H1 (cell line): ENCODE results near the gene CYP2C19. TPM values are rescaled to one million over a fixed set of nuclear protein-coding genes. Genes with fewer than 3 reads are reported as not detected.

Experiments
- CTCF ChIA-PET: fragments of 300-600 bp; sonication (Branson Sonifier 250); formaldehyde crosslinking; loops from one replicate; lab custom pipeline; 2021; ENCODE audit not compliant: partially characterized antibody; lab: Charles Lee
- POLR2A ChIA-PET: fragments of 300-600 bp; sonication (Branson Sonifier 250); formaldehyde crosslinking; loops from one replicate; lab custom pipeline; 2021; ENCODE audit warnings: inconsistent platforms; ENCODE audit not compliant: partially characterized antibody; lab: Charles Lee
- DNase-seq, 2 experiments: peaks; one replicate each; pipeline versions ENCODE4 v3.0.0 to v3.0.0-alpha.2; 2010 to 2022; ENCODE audit warnings: low spot score in 2 of 2, low read depth in 1 of 2, mixed read lengths in 1 of 2
- FAIRE-seq: peaks from 2 replicates; lab custom pipeline; 2011; peaks lifted over from hg19 to GRCh38; lab: Jason Lieb, UNC
- H2AFZ ChIP-seq: 2 replicates; pipeline ENCODE4 v1.8.1; 2012; ENCODE audit warnings: low read length, inconsistent platforms
- H2AK5ac ChIP-seq: 2 replicates; pipeline ENCODE4 v1.6.1; 2013; ENCODE audit warnings: low read depth, low read length
- H2BK120ac ChIP-seq: replicated peaks from 2 replicates; pipeline ENCODE3; 2013; ENCODE audit warnings: low read depth, low read length, inconsistent platforms
- H2BK12ac ChIP-seq: 2 replicates; pipeline ENCODE4 v1.6.1; 2013; ENCODE audit warnings: low read depth, low read length
- H2BK15ac ChIP-seq: 2 replicates; pipeline ENCODE4 v1.6.1; 2013; ENCODE audit warnings: low read length
- H2BK20ac ChIP-seq: 2 replicates; pipeline ENCODE4 v1.6.1; 2013; ENCODE audit warnings: low read length
- H2BK5ac ChIP-seq: 2 replicates; pipeline ENCODE4 v1.6.1; 2013; ENCODE audit warnings: low read depth, low read length
- H3K14ac ChIP-seq: 2 replicates; pipeline ENCODE4 v1.6.1; 2013; ENCODE audit warnings: inconsistent platforms; ENCODE audit not compliant: insufficient read length
- H3K18ac ChIP-seq: 2 replicates; pipeline ENCODE4 v1.6.1; 2013; ENCODE audit warnings: low read length; ENCODE audit errors: extremely low read depth
- H3K23ac ChIP-seq: 2 replicates; pipeline ENCODE4 v1.6.1; 2013; ENCODE audit warnings: inconsistent platforms; ENCODE audit not compliant: insufficient read length
- H3K23me2 ChIP-seq: 2 replicates; pipeline ENCODE4 v1.6.1; 2013; ENCODE audit warnings: low read depth, low read length
- H3K27ac ChIP-seq: 2 replicates; pipeline ENCODE4 v1.6.1; 2011; ENCODE audit warnings: low read depth, low read length, inconsistent platforms
- H3K27me3 ChIP-seq, 4 experiments: replicated peaks in 1 of 4; 1 replicate in 1 of 4; 2 replicates in 3 of 4; pipeline versions ENCODE4 v1.6.1 to v1.8.1; 2011 to 2013; ENCODE audit warnings: low read length in 3 of 4, mild to moderate bottlenecking in 3 of 4, inconsistent platforms in 2 of 4, mixed read lengths in 2 of 4, moderate library complexity in 1 of 4; ENCODE audit not compliant: control insufficient read depth in 3 of 4, insufficient read depth in 3 of 4; ENCODE audit errors: extremely low read depth in 1 of 4
- H3K36me3 ChIP-seq, 4 experiments: 2 replicates each; pipeline versions ENCODE4 v1.6.1 to v1.8.1; 2011 to 2013; ENCODE audit warnings: mild to moderate bottlenecking in 4 of 4, low read length in 3 of 4, moderate library complexity in 2 of 4, control low read depth in 1 of 4, inconsistent platforms in 1 of 4; ENCODE audit not compliant: insufficient read depth in 4 of 4, control insufficient read depth in 2 of 4
- H3K4ac ChIP-seq: replicated peaks from 2 replicates; pipeline ENCODE3; 2013; ENCODE audit warnings: low read length, low read depth, mixed read lengths, inconsistent platforms; ENCODE audit not compliant: insufficient read length
- H3K4me1 ChIP-seq, 4 experiments: replicated peaks in 1 of 4; 1 replicate in 1 of 4; 2 replicates in 3 of 4; pipeline versions ENCODE4 v1.6.1 to v1.8.1; 2011 to 2013; ENCODE audit warnings: low read length in 3 of 4, inconsistent platforms in 2 of 4, mixed read lengths in 1 of 4; ENCODE audit not compliant: insufficient read depth in 4 of 4, control insufficient read depth in 3 of 4
- H3K4me2 ChIP-seq, 2 experiments: 2 replicates each; pipeline versions ENCODE4 v1.6.1 to v1.8.1; 2011 to 2013; ENCODE audit warnings: low read depth in 2 of 2, low read length in 2 of 2, control low read depth in 1 of 2, inconsistent platforms in 1 of 2, mild to moderate bottlenecking in 1 of 2; ENCODE audit not compliant: insufficient read depth in 1 of 2
- H3K4me3 ChIP-seq, 4 experiments: fragments of 200-600, 300-600 bp in 1 of 4; sonication (generic), shearing (Covaris generic), sonication (Bioruptor Twin) in 1 of 4; 2 replicates each; pipeline versions ENCODE4 v1.5.1 to v1.8.1; 2011 to 2016; ENCODE audit warnings: low read length in 4 of 4, low read depth in 3 of 4, control low read depth in 2 of 4, inconsistent platforms in 2 of 4, mild to moderate bottlenecking in 2 of 4, mixed read lengths in 1 of 4, moderate library complexity in 1 of 4; ENCODE audit not compliant: insufficient read depth in 2 of 4; ENCODE audit errors: extremely low read depth in 1 of 4
- H3K56ac ChIP-seq: replicated peaks from 2 replicates; pipeline ENCODE3; 2013; ENCODE audit warnings: low read depth, mild to moderate bottlenecking, mixed read lengths, low read length, inconsistent platforms; ENCODE audit not compliant: insufficient read length
- H3K79me1 ChIP-seq: 2 replicates; pipeline ENCODE4 v1.6.1; 2013; ENCODE audit warnings: low read depth, low read length, control low read depth
- H3K79me2 ChIP-seq, 2 experiments: 2 replicates each; pipeline versions ENCODE4 v1.6.1 to v1.8.1; 2012 to 2013; ENCODE audit warnings: low read length in 2 of 2, mild to moderate bottlenecking in 2 of 2, inconsistent platforms in 1 of 2; ENCODE audit not compliant: insufficient read depth in 2 of 2, control insufficient read depth in 1 of 2
- H3K9ac ChIP-seq, 4 experiments: replicated peaks in 1 of 4; 1 replicate in 1 of 4; 2 replicates in 3 of 4; pipeline versions ENCODE4 v1.6.1 to v1.8.1; 2011 to 2013; ENCODE audit warnings: low read depth in 3 of 4, low read length in 3 of 4, control low read depth in 2 of 4, mild to moderate bottlenecking in 2 of 4, moderate library complexity in 2 of 4, inconsistent platforms in 1 of 4; ENCODE audit errors: extremely low read depth in 1 of 4
- H3K9me3 ChIP-seq, 2 experiments: 2 replicates each; pipeline versions ENCODE4 v1.6.1 to v1.8.1; 2012 to 2013; ENCODE audit warnings: mild to moderate bottlenecking in 2 of 2, moderate library complexity in 2 of 2, control low read depth in 1 of 2, inconsistent platforms in 1 of 2, low read depth in 1 of 2, low read length in 1 of 2, mixed read lengths in 1 of 2; ENCODE audit not compliant: insufficient read depth in 2 of 2
- H4K20me1 ChIP-seq, 2 experiments: replicated peaks in 1 of 2; 2 replicates each; pipeline versions ENCODE3 to v1.8.1; 2011 to 2013; ENCODE audit warnings: inconsistent platforms in 2 of 2, low read length in 2 of 2, mild to moderate bottlenecking in 1 of 2; ENCODE audit not compliant: insufficient read depth in 2 of 2, control insufficient read depth in 1 of 2
- H4K5ac ChIP-seq: 2 replicates; pipeline ENCODE4 v1.6.1; 2013; ENCODE audit warnings: low read length, low read depth, mixed read lengths, inconsistent platforms; ENCODE audit not compliant: insufficient read length
- H4K8ac ChIP-seq: 2 replicates; pipeline ENCODE4 v1.8.0; 2013; ENCODE audit warnings: mild to moderate bottlenecking, moderate library complexity, low read length, inconsistent platforms; ENCODE audit not compliant: insufficient read depth; ENCODE audit errors: extremely low read depth
- H4K91ac ChIP-seq: replicated peaks from 2 replicates; pipeline ENCODE3; 2013; ENCODE audit warnings: low read length, mixed read lengths, inconsistent platforms; ENCODE audit not compliant: insufficient read length
- MAFK ChIP-seq: IDR thresholded peaks from 2 replicates; pipeline ENCODE4 v1.6.1; 2012; ENCODE audit warnings: low read depth, mild to moderate bottlenecking, improper control_type of control experiment, low read length
- SUZ12 ChIP-seq: fragments of 200-600 bp; sonication (generic); IDR thresholded peaks from 2 replicates; pipeline ENCODE4 v1.6.1; 2012; ENCODE audit warnings: mild to moderate bottlenecking, inconsistent platforms, low read length, moderate library complexity, mixed read lengths
- TAF7 ChIP-seq: optimal IDR thresholded peaks from 2 replicates; pipeline ENCODE3; 2011; ENCODE audit warnings: low read depth, mild to moderate bottlenecking, inconsistent platforms, low read length, moderate library complexity, borderline replicate concordance
- WGBS, 2 experiments: shearing (Covaris generic) in 1 of 2; methylation state at CpG; one replicate each; pipeline versions ENCODE4 v1.1.6 to v1.1.7; 2013 to 2015; ENCODE audit warnings: low lambda C conversion rate in 2 of 2, mixed read lengths in 2 of 2, inconsistent platforms in 1 of 2, low coverage in 1 of 2, missing lambda C conversion rate in 1 of 2; ENCODE audit not compliant: insufficient replicate concordance in 2 of 2, insufficient coverage in 1 of 2, insufficient read length in 1 of 2; ENCODE audit errors: extremely low coverage in 1 of 2, missing lambda C conversion rate in 1 of 2; 5-methylcytosine and 5-hydroxymethylcytosine counted together
- polyA plus RNA-seq, 7 experiments: library from polyadenylated mRNA; depleted of rRNA in 3 of 7; stranded (reverse) in 5 of 7; unstranded in 2 of 7; fragments of >200 nt in 5 of 7; fragments of 200-250 nt in 2 of 7; gene quantifications; 1 replicate in 5 of 7; 2 replicates in 1 of 7; 4 replicates in 1 of 7; pipeline versions ENCODE4 v1.2.1 to v1.2.3, GENCODE V29; 2011 to 2013; ENCODE audit warnings: missing spikeins in 2 of 7, mixed read lengths in 2 of 7
- total RNA-seq: library from RNA; stranded (reverse); fragmentation: NEBNext Ultra II Directional; extraction: Animal tissue kit (Norgen Biotek cat#: 25700); gene quantifications from 2 replicates; pipeline ENCODE4 v1.2.1, GENCODE V29; 2021

CYP2C19 gene
- total and polyA plus RNA-seq, 2 of the 8 experiments (the other 6 are each of a cell fraction or from before 2014, with no cell fraction given), result not detected

DNA sequence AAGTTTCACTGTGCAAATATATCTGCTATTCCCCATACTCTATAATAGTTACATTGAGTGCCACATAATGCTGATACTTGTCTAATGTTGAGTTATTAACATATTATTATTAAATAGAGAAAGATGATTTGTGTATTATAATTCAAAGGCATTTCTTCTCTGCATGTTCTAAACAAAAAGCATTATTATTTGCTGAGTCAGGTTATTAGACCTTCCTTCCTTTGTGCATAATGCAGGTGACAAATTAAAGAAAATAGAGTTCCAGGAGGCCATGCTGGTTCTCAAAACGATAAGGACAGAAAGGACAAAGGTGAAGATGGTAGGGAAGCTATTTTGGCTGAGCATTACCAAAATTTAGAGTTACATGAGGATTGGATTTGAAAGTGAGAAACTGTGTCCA, 90.6 kb downstream of the CYP2C19 start:
- H3K4ac ChIP-seq, result no peak overlapping the region
- H2BK20ac ChIP-seq, result no peak overlapping the region
- no peaks in the 10 kb centered on the region for H3K79me1 ChIP-seq
- H3K27me3 ChIP-seq, result no peaks in the 10 kb centered on the region; a peak in 1 of 7 replicates
- no peak overlapping the region for H2AFZ ChIP-seq
- ChIA-PET POLR2A (no interaction called here), CTCF (interaction anchor here (1.1 kb wide), 1 partner anchor 13 kb away, joined by 3 read pairs; no protein-coding TSS in a partner anchor)
- H3K9me3 ChIP-seq, result peaks cover 3 to 4% of the 10 kb centered on the region in 2 experiments; a peak in 3 of 4 replicates
- no peak for DNase-seq
- no peak overlapping the region for H2BK12ac ChIP-seq
- no peak overlapping the region for H3K4me2 ChIP-seq
- no peaks in the 10 kb centered on the region for H3K23me2 ChIP-seq
- no peak overlapping the region for H2BK120ac ChIP-seq
- H3K79me2 ChIP-seq, result no peaks in the 10 kb centered on the region
- H3K23ac ChIP-seq, result no peak overlapping the region
- no peak overlapping the region for H4K5ac ChIP-seq
- no peak overlapping the region for H4K8ac ChIP-seq
- no peaks in the 10 kb centered on the region for H3K36me3 ChIP-seq
- H3K18ac ChIP-seq, result no peak overlapping the region
- no peak overlapping the region for H2BK15ac ChIP-seq
- no peak overlapping the region for H3K4me3 ChIP-seq
- no peaks in the 10 kb centered on the region for H4K20me1 ChIP-seq
- H4K91ac ChIP-seq, result no peak overlapping the region
- no peak overlapping the region for H3K27ac ChIP-seq
- TF ChIP-seq SUZ12 (no peak), TAF7 (no peak), MAFK (peak; percentile 90)
- WGBS, 2 experiments, result 79% methylated on average over 1 of the region's 1 CpG; no CpG with 5 or more reads in 1 of the 2 experiments
- FAIRE-seq, result no peak
- no peaks in the 10 kb centered on the region for H3K4me1 ChIP-seq
- no peak overlapping the region for H3K56ac ChIP-seq
- H2BK5ac ChIP-seq, result no peak overlapping the region
- H2AK5ac ChIP-seq, result no peak overlapping the region
- H3K14ac ChIP-seq, result no peak overlapping the region
- no peak overlapping the region for H3K9ac ChIP-seq
